Endodermal cell (in vitro differentiated cells): ENCODE data around the gene RUFY2. TPM values are rescaled to one million over a fixed set of nuclear protein-coding genes. Genes with fewer than 3 reads are reported as not detected.

Experiments used
- DNase-seq: peaks from one replicate; pipeline ENCODE4 v3.0.0-alpha.2; 2017
- H3K27ac ChIP-seq: 2 replicates; pipeline ENCODE4 v1.5.1; 2013; ENCODE audit warnings: mild to moderate bottlenecking, low read depth, low read length, moderate library complexity
- H3K27me3 ChIP-seq: 2 replicates; pipeline ENCODE4 v1.6.1; 2013; ENCODE audit warnings: mild to moderate bottlenecking, low read length, moderate library complexity; ENCODE audit not compliant: insufficient read depth, control insufficient read depth, poor library complexity, severe bottlenecking
- H3K36me3 ChIP-seq: 2 replicates; pipeline ENCODE4 v1.7.0; 2013; ENCODE audit warnings: mild to moderate bottlenecking, low read length, moderate library complexity; ENCODE audit not compliant: control insufficient read depth, insufficient read depth
- H3K4me1 ChIP-seq: one replicate; pipeline ENCODE4 v1.7.0; 2013; ENCODE audit warnings: low read length; ENCODE audit not compliant: control insufficient read depth, insufficient read depth
- H3K4me3 ChIP-seq: 2 replicates; pipeline ENCODE4 v1.5.1; 2013; ENCODE audit warnings: mild to moderate bottlenecking, low read length, moderate library complexity
- H3K9ac ChIP-seq: 2 replicates; pipeline ENCODE4 v1.6.1; 2013; ENCODE audit warnings: mild to moderate bottlenecking, low read length, moderate library complexity; ENCODE audit not compliant: poor library complexity, severe bottlenecking; ENCODE audit errors: extremely low read depth
- H3K9me3 ChIP-seq: 2 replicates; pipeline ENCODE4 v1.6.1; 2013; ENCODE audit warnings: mild to moderate bottlenecking, low read length, moderate library complexity; ENCODE audit not compliant: control insufficient read depth
- H3K27ac Mint-ChIP-seq: 2 replicates; pipeline ENCODE4 v1.8.0; 2020; ENCODE audit warnings: mixed read lengths
- H3K27me3 Mint-ChIP-seq: 2 replicates; pipeline ENCODE4 v1.8.0; 2021; ENCODE audit warnings: mild to moderate bottlenecking, mixed read lengths; ENCODE audit not compliant: insufficient read depth
- H3K36me3 Mint-ChIP-seq: 2 replicates; pipeline ENCODE4 v1.8.0; 2020; ENCODE audit warnings: low read depth, mixed read lengths
- H3K4me1 Mint-ChIP-seq: 2 replicates; pipeline ENCODE4 v1.8.0; 2020; ENCODE audit warnings: mixed read lengths
- H3K4me3 Mint-ChIP-seq: 2 replicates; pipeline ENCODE4 v1.8.0; 2020; ENCODE audit warnings: mild to moderate bottlenecking, moderate library complexity, mixed read lengths
- H3K9me3 Mint-ChIP-seq: 2 replicates; pipeline ENCODE4 v1.8.0; 2020; ENCODE audit warnings: mild to moderate bottlenecking, mixed read lengths
- CTCF ChIP-seq: fragments of 200-600 bp; sonication (generic); conservative IDR thresholded peaks from 2 replicates; pipeline ENCODE4 v1.5.0; 2021; ENCODE audit warnings: antibody characterized with exemption, mild to moderate bottlenecking
- WGBS, 2 experiments: methylation state at CpG; one replicate each; pipeline versions ENCODE4 v1.1.5 to v1.1.7; 2013; ENCODE audit warnings: missing lambda C conversion rate in 2 of 2, mixed read lengths in 1 of 2; ENCODE audit not compliant: insufficient coverage in 1 of 2, insufficient read length in 1 of 2; 5-methylcytosine and 5-hydroxymethylcytosine counted together
- total RNA-seq, 2 donors: library from RNA; stranded (reverse); fragmentation: NEBNext Ultra II Directional in 1 of 2; extraction: Animal tissue kit (Norgen Biotek cat#: 25700) in 1 of 2; gene quantifications; 2 replicates in 1 of 2; 3 replicates in 1 of 2; pipeline ENCODE4 v1.2.1, GENCODE V29; 2021

The RUFY2 gene
- total RNA-seq, 2 donors from 2014 or later: 21.1 to 26.9 TPM

GRCh38 chr10:68345621-68346020 lies 61.5 kb downstream of the RUFY2 start:
- no peaks in the 10 kb centered on the region for H3K27me3 Mint-ChIP-seq
- DNase-seq: no peak
- Histone ChIP-seq H3K9ac (no peak overlapping the region), H3K4me1 (no peaks in the 10 kb centered on the region), H3K27ac (no peak overlapping the region), H3K9me3 (no peaks in the 10 kb centered on the region), H3K4me3 (no peak overlapping the region), H3K36me3 (peaks cover 81% of the 10 kb centered on the region), H3K27me3 (no peaks in the 10 kb centered on the region)
- no peaks in the 10 kb centered on the region for H3K9me3 Mint-ChIP-seq
- H3K27ac Mint-ChIP-seq: no peak overlapping the region
- TF ChIP-seq CTCF: no peak
- WGBS, 2 experiments: 98% methylated on average over 4 of the region's 4 CpGs; no CpG with 5 or more reads in 1 of the 2 experiments
- H3K36me3 Mint-ChIP-seq: peaks cover 67% of the 10 kb centered on the region
- H3K4me3 Mint-ChIP-seq: no peak overlapping the region
- peaks cover 4% of the 10 kb centered on the region for H3K4me1 Mint-ChIP-seq

DNA sequence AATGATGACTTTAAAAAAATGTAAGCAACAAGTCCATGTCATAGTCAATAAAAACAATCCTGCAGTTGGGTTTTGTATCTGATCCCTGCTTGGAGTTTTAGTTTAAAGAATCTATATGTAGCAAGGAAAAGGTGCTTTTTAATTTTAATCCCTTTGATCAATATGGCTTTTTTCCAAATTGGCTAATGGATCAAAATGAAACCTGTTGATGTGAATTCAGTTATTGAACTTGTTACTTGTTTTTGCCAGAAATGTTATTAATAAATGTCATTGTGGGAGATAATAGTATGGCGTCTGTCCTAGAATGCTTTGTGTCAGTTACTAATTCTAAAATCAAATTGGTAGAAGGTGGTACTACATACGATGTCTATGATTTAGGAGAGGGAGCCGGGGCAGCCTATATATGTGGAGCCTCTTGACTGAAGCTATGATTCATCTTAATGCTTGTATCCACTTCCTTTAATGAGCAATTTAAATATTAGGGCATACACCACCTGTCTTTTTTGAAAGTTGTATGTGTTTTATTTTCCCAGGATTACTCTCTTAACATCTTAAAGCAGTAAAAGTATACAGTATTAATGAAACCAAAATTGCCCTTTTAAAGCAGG lies 64.1 kb downstream of the RUFY2 start:
- 93 to 100% methylated on average over 3 of the region's 3 CpGs for WGBS, 2 experiments
- DNase-seq: no peak
- peaks cover 79% of the 10 kb centered on the region for H3K36me3 Mint-ChIP-seq
- H3K27me3 Mint-ChIP-seq: no peaks in the 10 kb centered on the region
- no peak overlapping the region for H3K27ac ChIP-seq
- H3K36me3 ChIP-seq: peaks cover 98% of the 10 kb centered on the region
- H3K4me3 ChIP-seq: no peak overlapping the region
- no peak overlapping the region for H3K27ac Mint-ChIP-seq
- H3K9me3 ChIP-seq: no peaks in the 10 kb centered on the region
- H3K9me3 Mint-ChIP-seq: no peaks in the 10 kb centered on the region
- H3K27me3 ChIP-seq: no peaks in the 10 kb centered on the region
- TF ChIP-seq CTCF: no peak
- no peak overlapping the region for H3K4me3 Mint-ChIP-seq
- no peaks in the 10 kb centered on the region for H3K4me1 ChIP-seq
- no peak overlapping the region for H3K9ac ChIP-seq
- H3K4me1 Mint-ChIP-seq: peaks cover 2% of the 10 kb centered on the region

DNA sequence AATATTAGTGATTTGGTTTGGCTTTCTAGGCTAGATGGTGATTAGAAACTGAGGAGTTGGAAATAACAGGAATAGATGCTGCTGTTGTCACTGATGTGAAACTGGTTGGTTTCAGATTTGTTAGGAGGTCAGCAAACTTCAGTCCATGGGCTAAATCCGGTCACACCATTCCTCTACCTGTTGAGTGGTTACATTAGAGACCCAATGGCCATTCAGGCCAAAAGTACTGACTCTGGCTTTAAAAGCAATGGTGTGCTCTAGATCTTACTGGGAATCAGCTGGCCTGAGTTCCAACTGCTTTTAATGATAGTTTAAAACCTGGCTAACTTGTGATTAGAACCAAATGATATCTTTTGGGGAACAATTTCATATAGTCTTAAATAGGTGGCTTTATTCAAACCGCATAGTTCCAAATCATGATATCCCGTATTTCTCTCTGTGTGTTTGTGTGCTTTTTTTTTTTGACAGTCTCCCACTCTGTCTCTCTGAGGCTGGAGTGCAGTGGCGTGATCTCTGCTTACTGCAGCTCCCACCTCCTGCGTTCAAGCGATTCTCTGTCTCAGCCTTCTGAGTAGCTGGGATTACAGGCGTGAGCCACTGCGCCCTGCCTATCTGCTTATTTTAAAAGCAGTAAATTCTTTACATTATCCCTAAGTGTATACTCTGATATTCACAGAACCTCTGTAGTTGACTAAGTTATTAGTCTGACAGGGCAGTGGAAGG lies 66.6 kb downstream of the RUFY2 start:
- no peaks in the 10 kb centered on the region for H3K9me3 ChIP-seq
- peaks cover 97% of the 10 kb centered on the region for H3K36me3 ChIP-seq
- no peak overlapping the region for H3K27ac ChIP-seq
- H3K27me3 ChIP-seq: no peaks in the 10 kb centered on the region
- H3K9ac ChIP-seq: no peak overlapping the region
- no peak for TF ChIP-seq CTCF
- no peaks in the 10 kb centered on the region for H3K9me3 Mint-ChIP-seq
- no peaks in the 10 kb centered on the region for H3K27me3 Mint-ChIP-seq
- no peak overlapping the region for H3K4me3 Mint-ChIP-seq
- WGBS, 2 experiments: 92 to 98% methylated on average over 5 to 8 of the region's 8 CpGs
- no peak overlapping the region for H3K4me3 ChIP-seq
- H3K36me3 Mint-ChIP-seq: peaks cover 76% of the 10 kb centered on the region
- H3K4me1 Mint-ChIP-seq: peaks cover 19% of the 10 kb centered on the region
- no peaks in the 10 kb centered on the region for H3K4me1 ChIP-seq
- H3K27ac Mint-ChIP-seq: peak overlapping the region; percentile 35
- no peak for DNase-seq
